ENCODE measurements around the gene ASH1L.
"Not testable (repeated sequence)": the region's sequence is repeated elsewhere in the genome, so short reads cannot be mapped to it uniquely, and the experiment has no call there.

Gene ASH1L

DNA sequence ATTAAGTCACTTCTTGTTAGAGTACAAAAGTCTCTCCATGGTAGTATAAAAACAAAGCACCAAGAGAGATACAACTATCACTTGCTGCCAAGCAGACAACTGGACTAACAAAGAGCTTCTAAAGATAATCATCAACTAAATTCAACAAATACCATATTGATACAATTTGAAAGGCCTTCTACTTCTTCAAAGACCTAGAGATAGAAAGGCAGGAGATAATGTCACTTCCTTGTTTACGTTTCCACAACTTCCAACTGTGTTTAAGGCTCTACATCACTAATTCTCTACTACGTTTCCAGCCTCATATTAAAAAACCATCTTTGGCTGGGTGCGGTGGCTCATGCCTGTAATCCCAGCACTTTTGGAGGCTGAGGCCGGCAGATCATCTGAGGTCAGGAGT, 104.5 kb downstream of the ASH1L start:
- no peaks in the 10 kb centered on the region for H3K36me3 ChIP-seq (ENCODE audit: control insufficient read depth, insufficient read depth, low read length)

DNA sequence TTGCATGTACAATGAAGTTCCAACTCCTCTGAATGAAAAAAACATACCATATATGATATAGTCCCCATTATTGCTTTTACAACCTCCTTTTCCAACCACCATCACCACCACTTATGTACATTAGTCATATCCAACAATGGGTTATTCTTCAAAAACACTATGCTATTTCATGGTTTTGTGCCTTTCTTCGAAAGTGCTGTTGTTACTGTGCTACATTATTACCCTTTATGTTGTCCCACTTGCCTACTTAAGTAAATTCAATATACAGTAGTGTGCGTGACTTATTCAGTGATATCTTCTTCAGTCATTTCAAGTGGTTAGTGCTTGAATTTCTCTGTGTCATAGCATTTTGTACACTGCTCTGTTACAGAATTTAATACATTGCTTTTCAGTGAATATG, 105.3 kb downstream of the ASH1L start:
- H3K4me1 ChIP-seq (ENCODE audit: control insufficient read depth, insufficient read depth, low read length) = no peaks in the 10 kb centered on the region
- H3K9me3 ChIP-seq (ENCODE audit: control insufficient read depth, insufficient read depth, low read length) = no peaks in the 10 kb centered on the region
- no peak overlapping the region for H3K9ac ChIP-seq (ENCODE audit: low read depth, low read length)
- no peaks in the 10 kb centered on the region for H3K36me3 ChIP-seq (ENCODE audit: control insufficient read depth, insufficient read depth, low read length)
- H3K27me3 ChIP-seq (ENCODE audit: control insufficient read depth, insufficient read depth, low read length) = no peaks in the 10 kb centered on the region
- no peak overlapping the region for H3K4me3 ChIP-seq (ENCODE audit: low read depth, low read length)

More for the DNA sequence above, 104.5 kb downstream of the ASH1L start:
- no peak overlapping the region for H3K9ac ChIP-seq (ENCODE audit: low read depth, low read length)
- H3K4me3 ChIP-seq (ENCODE audit: low read depth, low read length) = no peak overlapping the region
- H3K27me3 ChIP-seq (ENCODE audit: control insufficient read depth, insufficient read depth, low read length) = no peaks in the 10 kb centered on the region
- no peaks in the 10 kb centered on the region for H3K9me3 ChIP-seq (ENCODE audit: control insufficient read depth, insufficient read depth, low read length)
- H3K4me1 ChIP-seq (ENCODE audit: control insufficient read depth, insufficient read depth, low read length) = no peaks in the 10 kb centered on the region

DNA sequence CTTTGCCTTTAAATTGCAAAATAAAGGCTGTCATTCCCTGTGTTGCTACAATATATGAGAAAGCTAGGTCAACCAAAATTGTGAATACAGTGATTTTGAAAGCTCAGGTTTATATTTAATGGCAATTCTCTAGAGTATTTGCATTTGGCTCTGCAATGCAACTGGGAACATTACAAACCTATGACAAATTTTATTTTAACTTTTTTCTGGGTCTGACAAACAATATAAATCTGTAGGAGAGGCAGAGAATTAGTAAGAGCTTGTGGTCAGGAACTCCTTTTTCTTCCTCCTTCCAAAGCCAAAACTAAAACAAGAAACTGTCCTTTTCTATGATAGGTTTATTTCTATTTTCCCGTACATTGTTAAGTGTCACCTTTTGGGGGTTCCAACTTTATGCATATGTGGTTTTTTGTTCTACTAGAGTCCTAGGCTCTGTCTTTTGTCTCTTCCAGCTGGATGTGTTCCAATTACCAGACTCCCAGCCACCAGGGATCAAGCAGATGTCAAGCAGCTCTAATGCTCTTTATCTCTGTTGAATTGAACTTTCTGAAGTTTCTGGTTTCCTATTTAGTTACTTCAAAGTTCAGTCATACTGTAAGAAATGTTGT, 106.9 kb downstream of the ASH1L start:
- Histone ChIP-seq H3K4me3 (ENCODE audit: low read depth, low read length) (no peak overlapping the region), H3K27me3 (ENCODE audit: control insufficient read depth, insufficient read depth, low read length) (no peaks in the 10 kb centered on the region), H3K36me3 (ENCODE audit: control insufficient read depth, insufficient read depth, low read length) (no peaks in the 10 kb centered on the region), H3K4me1 (ENCODE audit: control insufficient read depth, insufficient read depth, low read length) (no peaks in the 10 kb centered on the region), H3K9ac (ENCODE audit: low read depth, low read length) (no peak overlapping the region), H3K9me3 (ENCODE audit: control insufficient read depth, insufficient read depth, low read length) (no peaks in the 10 kb centered on the region)

DNA sequence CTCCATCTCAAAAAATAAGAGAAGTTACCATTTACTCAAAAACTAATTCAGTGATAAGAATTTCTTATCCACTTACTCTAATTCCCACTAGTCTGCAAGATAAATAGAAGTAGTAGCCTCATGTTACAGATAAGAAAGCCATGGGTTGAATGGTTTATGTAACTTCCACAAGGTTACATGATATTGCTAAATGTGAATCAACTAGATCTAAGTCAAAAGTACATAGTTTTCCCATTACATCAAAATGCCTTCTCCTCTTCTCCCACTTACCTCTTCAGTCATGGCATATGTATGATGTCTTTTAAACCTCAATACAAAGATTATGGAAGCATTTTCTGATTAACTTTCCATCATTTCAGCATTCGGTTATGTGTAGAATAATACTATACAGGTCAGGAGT, 108.5 kb downstream of the ASH1L start:
- H3K4me3 ChIP-seq (ENCODE audit: low read depth, low read length) = no peak overlapping the region
- H3K9ac ChIP-seq (ENCODE audit: low read depth, low read length) = no peak overlapping the region
- no peaks in the 10 kb centered on the region for H3K27me3 ChIP-seq (ENCODE audit: control insufficient read depth, insufficient read depth, low read length)
- no peaks in the 10 kb centered on the region for H3K9me3 ChIP-seq (ENCODE audit: control insufficient read depth, insufficient read depth, low read length)
- no peaks in the 10 kb centered on the region for H3K4me1 ChIP-seq (ENCODE audit: control insufficient read depth, insufficient read depth, low read length)
- no peaks in the 10 kb centered on the region for H3K36me3 ChIP-seq (ENCODE audit: control insufficient read depth, insufficient read depth, low read length)

DNA sequence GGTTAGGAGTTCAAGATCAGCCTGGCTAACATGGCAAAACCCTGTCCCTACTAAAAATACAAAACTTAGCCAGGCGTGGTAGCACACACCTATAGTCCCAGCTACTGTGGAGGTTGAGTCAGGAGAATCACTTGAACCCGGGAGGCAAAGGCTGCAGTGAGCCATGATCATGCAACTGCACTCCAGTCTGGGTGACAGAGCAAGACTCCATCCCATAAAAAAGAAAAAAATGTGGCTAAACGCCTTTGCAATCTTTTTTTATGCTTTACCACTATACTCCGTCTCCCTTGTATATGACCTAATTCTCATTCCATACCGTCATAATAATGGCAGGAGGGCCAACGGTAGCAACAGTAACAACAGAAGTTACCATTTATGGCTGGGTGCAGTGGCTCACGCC, 109.5 kb downstream of the ASH1L start:
- Histone ChIP-seq H3K9ac (ENCODE audit: low read depth, low read length) (no peak overlapping the region), H3K36me3 (ENCODE audit: control insufficient read depth, insufficient read depth, low read length) (no peaks in the 10 kb centered on the region), H3K4me3 (ENCODE audit: low read depth, low read length) (no peak overlapping the region), H3K4me1 (ENCODE audit: control insufficient read depth, insufficient read depth, low read length) (no peaks in the 10 kb centered on the region), H3K27me3 (ENCODE audit: control insufficient read depth, insufficient read depth, low read length) (no peaks in the 10 kb centered on the region), H3K9me3 (ENCODE audit: control insufficient read depth, insufficient read depth, low read length) (no peaks in the 10 kb centered on the region)

DNA sequence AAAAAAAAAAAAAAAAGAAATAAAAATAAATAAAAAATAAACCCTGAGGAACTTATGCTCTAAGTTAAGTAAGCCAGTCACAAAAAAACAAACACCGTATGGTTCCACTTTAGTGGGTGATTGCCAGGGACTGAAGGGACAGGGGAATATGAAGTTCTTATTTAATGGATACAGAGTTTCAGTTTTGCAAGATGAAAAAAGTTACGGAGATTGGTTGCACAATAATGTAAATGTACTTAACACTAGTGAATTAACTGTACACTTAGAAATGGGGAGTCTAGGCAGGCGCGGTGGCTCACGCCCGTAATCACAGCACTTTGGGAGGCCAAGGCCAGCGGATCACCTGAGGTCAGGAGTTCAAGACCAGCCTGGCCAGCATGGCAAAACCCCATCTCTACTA, 111.4 kb downstream of the ASH1L start:
- H3K9ac ChIP-seq (ENCODE audit: low read depth, low read length) = no peak overlapping the region
- no peak overlapping the region for H3K4me3 ChIP-seq (ENCODE audit: low read depth, low read length)
- no peaks in the 10 kb centered on the region for H3K36me3 ChIP-seq (ENCODE audit: control insufficient read depth, insufficient read depth, low read length)
- no peaks in the 10 kb centered on the region for H3K4me1 ChIP-seq (ENCODE audit: control insufficient read depth, insufficient read depth, low read length)
- no peaks in the 10 kb centered on the region for H3K27me3 ChIP-seq (ENCODE audit: control insufficient read depth, insufficient read depth, low read length)
- no peaks in the 10 kb centered on the region for H3K9me3 ChIP-seq (ENCODE audit: control insufficient read depth, insufficient read depth, low read length)

DNA sequence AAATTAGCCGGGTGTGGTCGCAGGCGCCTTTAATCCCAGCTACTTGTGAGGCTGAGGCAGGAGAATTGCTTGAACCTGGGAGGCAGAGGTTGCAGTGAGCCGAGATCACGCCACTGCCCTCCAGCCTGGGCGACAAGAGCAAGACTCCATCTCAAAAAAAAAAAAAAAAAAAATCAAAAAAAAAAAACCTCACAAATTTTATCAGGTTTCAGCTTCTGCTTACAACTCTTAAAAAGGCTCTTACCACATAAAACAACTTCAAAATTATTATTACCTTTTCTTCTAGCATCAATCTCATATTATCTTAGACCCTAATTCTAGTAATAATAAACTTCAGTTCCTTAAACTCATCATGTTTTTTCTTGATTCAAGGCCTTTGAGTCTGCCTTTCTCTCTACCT, 120.2 kb downstream of the ASH1L start:
- not testable (repeated sequence) for H3K27me3 ChIP-seq (ENCODE audit: control insufficient read depth, insufficient read depth, low read length); H3K4me1 ChIP-seq (ENCODE audit: control insufficient read depth, insufficient read depth, low read length); H3K36me3 ChIP-seq (ENCODE audit: control insufficient read depth, insufficient read depth, low read length); H3K4me3 ChIP-seq (ENCODE audit: low read depth, low read length); H3K9me3 ChIP-seq (ENCODE audit: control insufficient read depth, insufficient read depth, low read length); H3K9ac ChIP-seq (ENCODE audit: low read depth, low read length)

DNA sequence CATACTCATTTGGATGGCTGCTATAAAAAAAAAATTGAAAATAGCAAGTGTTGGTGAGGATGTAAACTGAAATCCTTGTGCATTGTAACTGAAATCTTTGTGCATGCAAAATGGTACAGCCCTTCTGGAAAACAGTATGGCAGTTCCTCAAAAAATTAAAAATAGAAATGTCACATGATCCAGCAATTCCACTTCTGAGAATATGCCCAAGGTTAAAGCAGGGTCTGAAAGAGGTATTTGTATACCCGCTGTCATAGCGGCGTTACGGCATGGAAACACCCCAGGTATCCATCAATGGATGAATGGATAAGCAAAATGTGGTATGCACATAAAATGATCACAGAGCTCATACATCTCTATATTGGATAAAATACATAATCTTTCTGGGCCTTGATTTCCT, 125.2 kb downstream of the ASH1L start:
- H3K9me3 ChIP-seq (ENCODE audit: control insufficient read depth, insufficient read depth, low read length) = no peaks in the 10 kb centered on the region
- H3K4me3 ChIP-seq (ENCODE audit: low read depth, low read length) = no peak overlapping the region
- no peak overlapping the region for H3K9ac ChIP-seq (ENCODE audit: low read depth, low read length)
- H3K27me3 ChIP-seq (ENCODE audit: control insufficient read depth, insufficient read depth, low read length) = no peaks in the 10 kb centered on the region
- H3K36me3 ChIP-seq (ENCODE audit: control insufficient read depth, insufficient read depth, low read length) = no peaks in the 10 kb centered on the region
- H3K4me1 ChIP-seq (ENCODE audit: control insufficient read depth, insufficient read depth, low read length) = no peaks in the 10 kb centered on the region

DNA sequence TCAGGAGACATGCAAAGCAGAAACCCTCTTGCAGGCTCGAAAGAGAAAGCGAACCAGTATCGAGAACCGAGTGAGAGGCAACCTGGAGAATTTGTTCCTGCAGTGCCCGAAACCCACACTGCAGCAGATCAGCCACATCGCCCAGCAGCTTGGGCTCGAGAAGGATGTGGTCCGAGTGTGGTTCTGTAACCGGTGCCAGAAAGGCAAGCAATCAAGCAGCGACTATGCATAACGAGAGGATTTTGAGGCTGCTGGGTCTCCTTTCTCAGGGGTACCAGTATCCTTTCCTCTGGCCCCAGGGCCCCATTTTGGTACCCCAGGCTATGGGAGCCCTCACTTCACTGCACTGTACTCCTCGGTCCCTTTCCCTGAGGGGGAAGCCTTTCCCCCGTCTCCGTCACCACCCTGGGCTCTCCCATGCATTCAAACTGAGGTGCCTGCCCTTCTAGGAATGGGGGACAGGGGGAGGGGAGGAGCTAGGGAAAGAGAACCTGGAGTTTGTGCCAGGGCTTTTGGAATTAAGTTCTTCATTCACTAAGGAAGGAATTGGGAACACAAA, 128.7 kb downstream of the ASH1L start:
- H3K9me3 ChIP-seq (ENCODE audit: control insufficient read depth, insufficient read depth, low read length); H3K9ac ChIP-seq (ENCODE audit: low read depth, low read length); H3K4me3 ChIP-seq (ENCODE audit: low read depth, low read length); H3K4me1 ChIP-seq (ENCODE audit: control insufficient read depth, insufficient read depth, low read length); H3K36me3 ChIP-seq (ENCODE audit: control insufficient read depth, insufficient read depth, low read length); H3K27me3 ChIP-seq (ENCODE audit: control insufficient read depth, insufficient read depth, low read length): not testable (repeated sequence)

DNA sequence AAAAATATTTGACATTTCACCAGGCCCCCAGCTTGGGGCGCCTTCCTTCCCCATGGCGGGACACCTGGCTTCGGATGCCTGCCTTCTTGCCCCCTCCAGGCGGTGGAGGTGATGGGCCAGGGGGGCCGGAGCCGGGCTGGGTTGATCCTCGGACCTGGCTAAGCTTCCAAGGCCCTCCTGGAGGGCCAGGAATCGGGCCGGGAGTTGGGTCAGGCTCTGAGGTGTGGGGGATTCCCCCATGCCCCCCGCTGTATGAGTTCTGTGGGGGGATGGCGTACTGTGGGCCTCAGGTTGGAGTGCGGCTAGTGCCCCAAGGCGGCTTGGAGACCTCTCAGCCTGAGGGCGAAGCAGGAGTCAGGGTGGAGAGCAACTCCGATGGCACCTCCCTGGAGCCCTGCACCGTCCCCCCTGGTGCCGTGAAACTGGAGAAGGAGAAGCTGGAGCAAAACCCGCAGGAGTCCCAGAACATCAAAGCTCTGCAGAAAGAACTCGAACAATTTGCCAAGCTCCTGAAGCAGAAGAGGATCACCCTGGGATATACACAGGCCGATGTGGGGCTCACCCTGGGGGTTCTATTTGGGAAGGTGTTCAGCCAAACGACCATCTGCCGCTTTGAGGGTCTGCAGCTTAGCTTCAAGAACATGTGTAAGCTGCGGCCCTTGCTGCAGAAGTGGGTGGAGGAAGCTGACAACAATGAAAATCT, 129.3 kb downstream of the ASH1L start:
- not testable (repeated sequence) for H3K4me3 ChIP-seq (ENCODE audit: low read depth, low read length); H3K36me3 ChIP-seq (ENCODE audit: control insufficient read depth, insufficient read depth, low read length); H3K27me3 ChIP-seq (ENCODE audit: control insufficient read depth, insufficient read depth, low read length); H3K4me1 ChIP-seq (ENCODE audit: control insufficient read depth, insufficient read depth, low read length); H3K9me3 ChIP-seq (ENCODE audit: control insufficient read depth, insufficient read depth, low read length); H3K9ac ChIP-seq (ENCODE audit: low read depth, low read length)

DNA sequence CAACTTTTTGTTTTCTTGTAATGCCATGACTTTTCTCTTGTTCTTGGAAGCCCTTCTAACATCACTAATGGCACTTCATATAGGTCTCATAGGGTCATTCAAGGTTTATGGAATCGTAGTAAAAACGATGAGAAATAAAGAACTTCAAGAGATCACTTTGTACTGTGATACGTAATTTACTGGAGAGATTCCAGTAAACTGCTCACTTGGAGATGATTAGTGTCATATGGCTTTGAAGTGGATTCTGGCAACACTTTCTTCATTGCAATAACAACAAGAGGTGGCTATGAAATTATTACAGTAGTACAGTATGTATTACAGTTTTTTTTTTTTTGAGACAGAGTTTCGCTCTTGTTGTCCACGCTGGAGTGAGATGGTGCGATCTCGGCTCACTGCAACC, 138.5 kb downstream of the ASH1L start:
- peaks cover 2% of the 10 kb centered on the region for H3K9me3 ChIP-seq (ENCODE audit: control insufficient read depth, insufficient read depth, low read length)
- no peaks in the 10 kb centered on the region for H3K27me3 ChIP-seq (ENCODE audit: control insufficient read depth, insufficient read depth, low read length)
- no peaks in the 10 kb centered on the region for H3K36me3 ChIP-seq (ENCODE audit: control insufficient read depth, insufficient read depth, low read length)
- no peak overlapping the region for H3K4me3 ChIP-seq (ENCODE audit: low read depth, low read length)
- no peaks in the 10 kb centered on the region for H3K4me1 ChIP-seq (ENCODE audit: control insufficient read depth, insufficient read depth, low read length)
- H3K9ac ChIP-seq (ENCODE audit: low read depth, low read length) = no peak overlapping the region

DNA sequence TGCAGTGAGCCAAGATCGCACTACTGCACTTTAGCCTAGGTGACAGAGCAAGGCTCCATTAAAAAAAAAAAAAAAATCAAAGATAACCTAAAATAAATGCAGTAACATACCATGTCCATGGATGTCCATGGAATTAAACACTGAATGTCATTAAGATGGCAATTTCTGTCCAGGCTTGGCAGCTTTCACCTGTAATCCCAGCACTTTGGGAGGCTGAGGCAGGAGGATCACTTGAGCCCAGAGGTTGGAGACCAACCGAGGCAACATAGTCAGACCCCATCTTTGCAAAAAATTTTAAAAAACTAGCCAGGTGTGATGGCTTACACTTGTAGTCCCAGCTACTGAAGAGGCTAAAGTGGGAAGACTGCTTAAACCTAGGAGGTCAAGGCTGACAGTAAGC, 141.8 kb downstream of the ASH1L start:
- no peak overlapping the region for H3K9ac ChIP-seq (ENCODE audit: low read depth, low read length)
- no peaks in the 10 kb centered on the region for H3K4me1 ChIP-seq (ENCODE audit: control insufficient read depth, insufficient read depth, low read length)
- no peaks in the 10 kb centered on the region for H3K36me3 ChIP-seq (ENCODE audit: control insufficient read depth, insufficient read depth, low read length)
- H3K27me3 ChIP-seq (ENCODE audit: control insufficient read depth, insufficient read depth, low read length) = no peaks in the 10 kb centered on the region
- no peak overlapping the region for H3K4me3 ChIP-seq (ENCODE audit: low read depth, low read length)
- H3K9me3 ChIP-seq (ENCODE audit: control insufficient read depth, insufficient read depth, low read length) = no peaks in the 10 kb centered on the region

Data from iPS-15b (cell line).